Glomerular visceral epithelial cell (primary cell): ENCODE results near the gene SLC9A1.

Experiments used
- DNase-seq: peaks from one replicate; pipeline ENCODE4 v3.0.0-alpha.2; 2016; ENCODE audit errors: extremely low spot score

Gene SLC9A1

DNA sequence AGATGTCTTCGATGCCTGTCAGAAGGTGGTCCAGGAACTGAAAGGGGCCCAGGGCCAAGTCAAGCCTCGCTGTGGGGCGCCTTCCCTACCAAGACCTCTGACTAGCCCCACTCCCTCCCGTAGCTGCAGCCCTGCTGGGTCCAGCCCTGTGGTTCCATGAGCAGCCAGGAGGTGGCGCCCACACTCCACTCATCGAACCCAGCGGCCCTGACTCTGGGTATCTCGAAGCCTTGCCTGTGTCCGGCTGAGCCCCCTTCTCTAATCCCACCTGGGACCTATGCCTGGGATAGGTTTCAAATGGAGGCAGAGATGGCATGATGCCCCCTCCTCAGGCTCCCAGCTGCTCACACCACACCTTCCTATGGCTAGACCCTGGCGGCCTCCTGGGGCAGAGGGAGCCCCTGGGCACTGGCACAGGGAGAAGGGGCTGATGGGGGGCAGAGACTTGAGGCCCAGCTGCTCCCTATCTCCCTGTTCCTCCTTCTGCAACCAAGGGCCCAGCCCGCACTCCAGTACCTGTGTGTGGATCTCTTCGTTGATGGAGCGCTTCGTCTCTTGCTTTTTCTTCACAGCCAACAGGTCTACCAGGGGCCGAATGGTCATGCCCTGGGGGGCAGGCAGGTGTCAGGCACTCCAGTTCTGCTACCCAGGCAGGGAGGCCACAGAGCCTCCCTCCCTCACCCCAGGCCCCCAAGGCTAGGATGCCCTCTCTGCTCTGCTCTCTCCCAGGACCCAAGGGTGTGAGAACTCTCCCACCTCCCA lies 52.0 kb downstream of the SLC9A1 start:
- peak; percentile 65 for DNase-seq

DNA sequence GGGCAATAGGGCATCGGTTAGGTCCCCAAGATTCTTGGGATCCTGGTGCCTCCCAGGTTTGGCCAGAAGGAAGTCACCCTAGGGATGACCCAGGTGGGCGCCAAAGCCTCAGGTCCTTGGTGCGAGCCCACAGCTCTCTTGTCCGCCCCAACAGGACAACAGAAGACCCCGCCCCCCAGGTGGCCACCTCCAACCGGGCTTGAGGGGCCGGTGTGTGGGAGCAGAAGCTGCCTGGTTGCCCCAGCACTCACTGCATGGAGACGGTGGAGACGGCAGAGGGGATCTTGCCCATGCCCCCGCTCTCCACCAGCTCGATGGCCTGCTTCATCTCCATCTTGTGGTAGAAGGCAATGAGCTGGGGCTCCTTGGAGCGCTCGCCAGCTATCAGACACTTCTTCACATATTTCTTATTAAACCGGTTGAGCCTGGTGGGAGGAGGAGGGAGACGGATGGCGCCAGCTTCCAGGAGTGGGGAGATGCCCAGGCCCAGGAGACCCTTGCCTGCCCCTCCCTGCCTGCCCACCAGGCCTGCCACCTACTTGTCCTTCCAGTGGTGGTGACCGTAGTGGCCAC lies 52.7 kb downstream of the SLC9A1 start:
- DNase-seq = no peak

DNA sequence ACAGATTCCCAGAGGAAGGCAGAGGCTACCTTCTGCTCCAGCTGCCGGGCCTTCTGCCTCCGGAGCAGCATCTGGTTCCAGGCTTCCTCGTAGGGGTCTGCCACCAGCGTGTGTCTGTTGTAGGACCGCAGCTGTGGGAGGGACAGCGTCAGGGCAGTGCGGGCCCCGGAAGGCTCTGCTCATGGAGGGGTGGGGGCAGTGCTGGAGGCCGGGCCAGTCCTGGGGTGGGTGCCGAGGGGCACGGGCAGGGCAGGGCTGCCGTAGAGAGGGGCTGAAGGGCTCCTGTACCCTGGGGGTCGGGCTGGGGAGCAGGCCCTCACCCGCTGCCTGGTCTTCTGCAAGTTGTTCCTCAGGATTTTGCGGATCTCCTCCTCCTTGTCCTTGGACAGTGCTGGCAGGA lies 53.2 kb downstream of the SLC9A1 start:
- DNase-seq = no peak

DNA sequence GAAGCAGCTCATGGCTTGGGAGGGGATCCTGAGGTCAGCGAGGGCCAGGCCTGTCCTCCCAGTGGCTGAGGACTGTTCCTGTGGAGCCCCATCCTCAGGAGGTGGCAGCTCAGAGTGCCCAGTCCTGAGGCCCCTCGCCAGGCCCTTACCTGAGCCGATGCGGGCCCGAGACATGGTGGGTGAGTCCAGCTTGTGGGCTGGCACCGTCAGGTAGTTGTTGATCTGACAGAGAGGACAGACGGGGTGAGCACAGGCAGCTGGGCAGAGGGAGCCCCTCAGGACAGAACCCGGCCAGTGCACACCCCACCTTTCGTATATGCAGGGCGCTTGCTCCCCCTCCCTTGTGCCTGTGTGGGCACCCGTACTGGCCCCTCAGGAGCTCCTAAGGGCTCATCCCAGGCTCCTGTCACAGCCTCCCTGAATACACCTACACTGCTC lies 53.9 kb downstream of the SLC9A1 start:
- DNase-seq = no peak

DNA sequence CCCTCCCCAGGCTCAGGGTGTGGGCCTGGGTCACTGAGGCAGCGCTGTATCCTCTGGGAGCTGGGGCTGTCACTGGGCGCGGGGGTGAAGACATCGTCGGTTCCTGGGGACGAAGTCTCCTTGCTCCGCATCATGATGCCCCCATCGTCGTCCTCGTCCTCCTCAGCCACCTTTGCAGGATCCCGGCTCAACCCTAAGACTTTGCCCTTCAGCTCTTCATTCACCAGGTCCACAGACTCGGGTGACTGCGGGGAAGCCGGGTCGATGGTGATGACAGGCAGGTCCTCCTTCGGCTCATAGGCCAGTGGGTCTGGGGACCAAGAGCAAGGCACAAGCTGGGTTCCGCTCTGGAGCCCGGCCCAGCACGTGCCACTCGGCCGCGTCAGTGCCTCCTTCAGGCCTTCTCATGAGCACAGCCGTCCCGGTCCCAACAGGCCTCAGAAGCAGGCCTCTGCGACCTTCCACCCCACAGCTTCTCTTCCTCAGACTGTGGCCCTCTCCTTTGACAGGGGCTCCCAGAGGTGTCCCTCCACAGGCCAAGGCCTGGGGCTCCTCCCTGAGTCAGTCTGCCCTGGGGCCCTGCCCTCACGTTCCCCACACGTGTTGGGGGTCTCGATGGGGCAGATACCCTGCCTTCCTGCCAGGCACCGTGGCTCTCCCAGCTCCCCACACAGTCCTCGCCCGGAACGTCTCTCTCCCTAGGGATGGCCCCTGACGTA lies 54.4 kb downstream of the SLC9A1 start:
- no peak for DNase-seq

DNA sequence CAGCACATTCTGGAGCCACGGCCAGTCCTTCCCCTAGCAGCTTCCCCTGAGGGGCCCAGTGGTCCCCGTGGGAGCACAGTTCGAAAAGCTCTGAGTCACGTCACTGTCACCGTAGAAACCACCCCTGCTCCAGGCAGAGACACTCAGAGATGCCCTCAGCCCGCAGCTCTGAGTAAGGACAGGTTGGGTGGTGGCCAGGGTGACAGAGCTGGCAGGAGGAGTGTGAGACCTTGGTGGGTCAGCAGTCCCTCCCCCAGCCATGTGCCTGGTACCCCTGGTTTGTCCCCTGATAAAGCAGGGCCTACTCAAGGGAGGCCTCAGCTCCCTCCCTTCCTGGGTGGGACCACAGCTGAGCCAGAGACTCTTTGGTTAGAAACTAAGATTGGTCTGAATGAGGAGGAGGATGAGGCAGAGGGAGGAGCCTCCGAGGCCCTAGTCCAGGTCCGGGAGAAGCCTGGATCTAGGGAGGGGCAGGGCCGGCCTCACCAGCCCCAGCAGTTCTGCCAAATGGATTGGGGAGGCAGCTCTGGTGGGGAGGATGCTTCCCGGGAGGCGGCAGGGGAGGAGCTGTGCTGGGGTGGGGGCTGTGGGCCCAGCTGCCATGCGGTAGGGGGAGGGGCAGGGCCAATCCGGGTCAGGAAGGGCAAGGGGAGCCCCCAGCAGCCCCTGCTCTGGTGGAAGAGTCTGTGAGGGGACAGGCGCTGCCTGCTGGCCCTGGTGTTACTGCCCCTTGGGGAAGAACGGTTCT lies 55.2 kb downstream of the SLC9A1 start:
- peak; percentile 43 for DNase-seq

DNA sequence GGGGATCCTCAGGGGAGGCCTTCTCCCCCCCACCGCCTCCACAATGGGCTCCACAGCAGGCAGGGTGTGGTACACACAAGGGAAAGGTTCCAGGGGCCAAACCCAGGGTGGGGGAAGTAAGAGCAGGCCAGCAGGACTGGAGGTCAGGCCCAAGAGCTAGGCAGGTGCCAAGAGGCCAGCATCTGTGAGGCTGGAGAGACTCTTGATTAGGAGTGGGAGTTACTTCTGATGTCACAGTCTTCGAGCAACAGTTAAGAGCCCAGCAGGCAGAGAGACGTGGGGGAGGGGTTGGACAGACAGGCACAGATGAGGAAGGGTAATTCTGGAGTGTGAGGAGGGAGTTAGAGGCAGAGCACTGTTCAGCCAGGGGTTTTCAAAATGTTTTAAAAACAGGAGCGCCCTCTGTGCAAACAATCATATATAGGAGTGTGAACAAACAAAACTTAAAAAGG lies 55.8 kb downstream of the SLC9A1 start:
- DNase-seq = peak; percentile 19

DNA sequence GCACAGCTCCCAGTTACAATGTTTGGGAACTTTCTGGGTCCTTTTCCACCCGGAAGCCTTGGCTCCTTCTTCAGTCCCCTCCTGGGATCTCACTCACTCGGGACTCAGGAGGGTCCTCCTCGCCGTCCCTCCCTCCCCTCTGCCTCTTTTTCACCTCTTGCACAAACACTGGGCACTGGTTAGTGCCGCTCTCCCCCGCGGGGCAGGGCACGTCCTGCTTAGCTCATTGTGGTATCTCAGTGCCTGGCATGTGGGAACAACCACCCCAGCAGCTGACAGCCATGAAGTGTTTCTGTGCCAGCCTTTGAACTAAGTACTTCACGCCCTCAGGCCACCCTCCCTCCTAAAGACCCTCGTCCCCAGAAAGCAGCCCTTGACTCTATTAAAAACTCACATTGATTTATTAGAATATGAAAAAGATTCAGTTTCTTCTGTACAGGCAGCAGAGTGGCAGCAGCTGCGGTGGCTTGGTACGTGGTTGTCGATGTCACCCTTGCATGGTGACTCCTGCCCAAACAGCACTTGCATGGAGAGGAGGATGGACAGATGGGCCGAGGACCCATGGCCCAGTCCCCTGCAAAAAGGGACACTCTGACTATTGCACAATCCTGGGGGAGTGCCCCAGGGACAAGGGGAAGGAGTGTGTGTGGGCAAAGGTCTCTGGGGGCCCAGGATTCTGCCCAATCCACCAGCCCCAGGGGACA lies 56.3 kb downstream of the SLC9A1 start:
- no peak for DNase-seq

DNA sequence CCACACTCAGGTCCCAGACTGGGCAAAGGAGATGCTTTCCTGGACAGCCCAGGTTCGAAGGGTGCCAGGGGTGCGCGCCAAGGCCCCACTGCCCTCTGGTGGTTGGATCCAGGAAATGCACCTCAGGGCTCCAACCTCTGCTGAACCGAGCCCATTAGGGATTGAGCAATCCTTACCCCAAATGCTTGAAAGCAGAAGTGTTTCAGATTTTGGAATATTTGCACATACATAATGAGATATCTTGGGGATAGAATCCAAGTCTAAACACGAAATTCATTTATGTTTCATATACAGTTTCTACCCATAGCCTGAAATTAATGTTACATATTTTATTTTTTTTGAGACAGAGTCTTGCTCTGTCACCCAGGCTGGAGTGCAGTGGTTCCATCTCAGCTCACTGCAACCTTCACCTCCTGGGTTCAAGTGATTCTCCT lies 57.4 kb downstream of the SLC9A1 start:
- peak; percentile 78 for DNase-seq

DNA sequence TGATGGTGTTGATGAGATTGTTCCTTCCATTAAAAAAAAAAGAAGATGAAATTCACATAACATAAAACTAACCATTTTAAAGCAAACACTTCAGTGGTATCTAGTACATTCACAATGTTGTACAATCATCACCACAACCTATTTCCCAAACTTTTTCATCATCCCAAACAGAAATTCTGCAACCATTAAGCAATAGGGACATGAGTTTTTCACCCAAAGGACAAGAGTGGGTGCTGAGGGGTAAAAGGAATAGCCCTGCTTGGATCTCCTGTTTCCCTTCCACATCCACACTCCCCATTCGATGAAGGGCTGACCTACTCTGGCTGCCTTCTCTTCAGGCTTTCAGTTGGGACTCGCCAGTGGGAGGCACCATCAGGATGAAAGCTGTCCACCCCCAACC lies 59.3 kb downstream of the SLC9A1 start:
- no peak for DNase-seq

DNA sequence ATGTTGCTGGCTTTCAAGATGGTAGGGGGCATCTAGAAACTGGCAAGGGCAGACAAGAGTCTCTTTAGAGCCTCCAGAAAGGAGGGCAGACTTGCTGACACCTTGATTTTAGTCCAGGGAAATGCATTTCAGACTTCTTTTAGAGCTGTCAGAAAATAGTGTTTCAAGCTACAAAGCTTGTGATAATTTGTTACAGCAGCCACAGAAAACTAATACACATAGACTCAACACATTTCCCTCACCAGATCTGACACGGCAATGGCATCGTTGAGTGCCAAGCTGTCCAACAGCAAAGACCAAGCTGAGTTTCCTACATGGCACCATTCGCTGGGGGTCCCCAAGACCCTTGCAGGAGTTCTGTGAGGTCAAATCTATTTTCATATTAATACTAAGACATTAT lies 62.0 kb downstream of the SLC9A1 start:
- DNase-seq = no peak

DNA sequence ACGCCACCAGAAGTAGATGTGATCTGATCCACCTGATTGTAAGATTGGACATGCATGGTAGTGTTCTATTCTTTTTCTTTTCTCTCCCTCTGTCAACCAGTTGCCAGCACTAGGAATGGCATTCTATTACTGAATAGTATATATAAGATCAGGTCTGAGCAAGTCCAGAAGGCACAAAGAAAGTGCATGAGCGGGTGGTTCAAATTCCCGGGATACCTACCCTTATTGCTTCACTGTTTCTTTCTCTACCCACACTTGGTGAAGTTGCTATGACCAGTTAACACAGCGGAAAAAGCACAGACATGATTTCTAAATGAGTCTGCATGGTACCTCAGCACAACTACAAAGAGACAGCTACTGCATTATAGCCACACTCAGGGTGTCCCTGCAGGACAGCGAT lies 64.0 kb downstream of the SLC9A1 start:
- no peak for DNase-seq

DNA sequence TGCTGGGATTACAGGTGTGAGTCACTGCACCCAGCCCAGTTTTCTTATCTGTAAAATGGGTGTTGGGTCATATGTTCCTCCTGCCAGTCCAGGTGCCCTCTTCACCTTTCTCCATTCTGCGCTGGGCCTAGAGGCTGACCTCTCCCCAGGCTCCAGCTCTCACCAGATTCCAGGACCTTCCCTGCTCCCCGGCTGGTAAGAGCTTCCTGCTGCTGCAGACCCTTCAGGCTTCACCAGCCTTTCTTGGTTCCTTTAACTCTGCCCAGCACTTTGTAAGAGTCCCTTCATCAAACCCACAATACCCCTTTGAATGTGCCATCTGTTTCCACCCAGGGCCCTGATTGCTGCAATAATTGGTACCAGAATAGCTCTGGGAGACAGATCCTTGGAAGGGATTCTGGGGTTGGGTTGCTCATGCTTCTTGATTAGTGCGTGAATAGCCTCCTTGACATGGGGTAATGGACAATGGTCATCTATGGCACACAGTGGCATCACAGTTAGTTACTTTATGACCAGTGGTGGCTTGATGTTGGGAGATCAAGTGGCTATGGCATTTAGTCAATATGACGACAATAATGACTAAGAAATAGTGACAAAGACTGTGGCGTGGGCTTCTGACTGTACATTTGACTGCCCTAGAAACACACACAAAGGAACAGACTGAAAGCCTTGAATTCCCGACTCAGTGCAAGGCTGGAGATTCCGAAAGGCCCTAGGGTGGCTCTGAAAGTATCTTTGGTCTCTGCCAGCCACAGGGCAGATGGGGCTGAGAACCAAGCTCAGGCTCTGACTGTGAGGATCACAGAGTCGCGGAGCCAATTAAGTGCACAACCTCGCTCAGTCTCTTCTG lies 67.3 kb downstream of the SLC9A1 start:
- no peak for DNase-seq

DNA sequence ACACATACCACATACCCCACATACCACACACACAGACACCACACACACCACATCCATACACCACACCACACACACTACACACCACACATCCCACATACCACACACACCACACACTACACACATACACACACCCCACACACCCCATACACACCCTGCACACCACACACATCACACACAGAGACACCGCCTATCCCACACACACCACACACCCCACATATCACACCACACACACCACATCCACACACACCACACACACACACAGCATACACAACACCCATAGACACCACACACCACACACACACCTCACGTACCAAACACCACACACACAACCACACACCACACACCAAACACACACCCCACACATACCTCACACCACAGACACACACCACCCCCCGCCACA lies 68.3 kb downstream of the SLC9A1 start:
- DNase-seq = no peak

DNA sequence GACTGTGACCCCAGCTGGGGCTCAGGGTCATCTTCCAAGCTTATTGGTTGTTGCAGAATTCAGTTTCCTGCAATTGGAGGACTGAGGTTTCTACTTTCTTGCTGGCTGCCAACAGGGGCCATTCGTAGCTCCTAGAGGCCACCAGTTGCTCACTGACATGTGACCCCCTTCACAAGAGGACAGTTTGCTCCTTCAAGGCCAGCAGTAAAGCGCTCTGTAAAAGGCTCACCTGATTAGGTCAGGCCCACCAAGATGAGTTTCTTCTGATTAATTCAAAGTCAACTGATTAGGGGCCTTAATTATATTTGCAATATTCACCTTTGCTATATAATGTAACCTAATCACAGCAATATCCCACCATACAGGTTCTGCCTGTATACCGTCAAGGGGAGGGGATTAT lies 68.9 kb downstream of the SLC9A1 start:
- no peak for DNase-seq

DNA sequence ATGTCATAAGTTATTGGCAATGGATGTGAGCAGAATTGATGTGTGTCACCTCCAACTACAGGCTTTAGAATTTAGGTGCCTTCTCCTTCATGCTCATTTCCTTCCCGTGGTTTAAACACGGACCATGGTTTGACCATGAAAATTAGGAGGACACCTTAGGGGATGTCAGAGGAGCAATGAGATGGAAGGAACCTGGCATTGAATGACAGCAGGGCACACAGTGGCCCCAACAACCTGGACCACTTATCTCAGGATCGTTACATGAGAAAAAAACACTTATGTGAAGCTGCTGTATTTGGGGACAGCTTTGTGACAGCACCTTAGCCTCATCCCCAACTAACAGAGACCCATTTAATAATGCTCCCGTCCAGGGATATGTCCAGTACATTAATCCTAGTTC lies 70.8 kb downstream of the SLC9A1 start:
- DNase-seq = no peak

DNA sequence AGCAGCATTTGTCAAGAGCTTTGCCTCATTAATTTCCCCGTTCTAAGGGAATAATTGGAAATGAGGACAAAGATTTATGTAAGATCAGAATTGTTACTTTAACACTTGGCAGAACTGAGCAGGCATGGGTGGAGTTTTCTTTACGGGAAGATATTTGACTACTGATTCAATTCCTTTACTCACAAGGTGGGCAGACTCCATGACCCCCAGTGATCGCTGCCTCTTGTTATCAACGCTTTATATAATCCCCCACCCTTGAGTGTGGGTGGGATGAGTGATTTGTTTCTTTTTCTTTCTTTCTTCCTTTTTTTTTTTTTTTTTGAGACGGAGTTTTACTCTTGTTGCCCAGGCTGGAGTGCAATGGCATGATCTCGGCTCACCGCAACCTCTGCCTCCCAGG lies 77.0 kb downstream of the SLC9A1 start:
- no peak for DNase-seq

DNA sequence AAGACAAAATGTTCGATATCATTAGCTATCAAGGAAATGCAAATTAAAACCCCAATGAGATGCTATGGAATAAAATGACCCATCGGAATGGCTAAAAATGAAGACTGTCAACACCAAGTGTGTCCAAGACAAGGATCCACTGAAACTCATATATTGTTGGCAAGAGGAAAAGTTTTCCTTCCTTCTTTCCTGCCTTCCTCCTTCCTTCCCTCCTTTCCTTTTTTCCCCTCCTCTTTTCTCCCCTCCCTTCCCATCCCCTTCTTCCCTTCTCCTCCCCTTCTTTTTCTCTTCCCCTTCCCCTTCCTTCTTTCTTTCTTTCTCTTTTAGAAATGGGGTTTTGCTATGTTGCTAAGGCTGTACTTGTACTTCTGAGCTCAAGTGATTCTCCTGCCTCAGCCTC lies 78.1 kb downstream of the SLC9A1 start:
- DNase-seq = no peak

DNA sequence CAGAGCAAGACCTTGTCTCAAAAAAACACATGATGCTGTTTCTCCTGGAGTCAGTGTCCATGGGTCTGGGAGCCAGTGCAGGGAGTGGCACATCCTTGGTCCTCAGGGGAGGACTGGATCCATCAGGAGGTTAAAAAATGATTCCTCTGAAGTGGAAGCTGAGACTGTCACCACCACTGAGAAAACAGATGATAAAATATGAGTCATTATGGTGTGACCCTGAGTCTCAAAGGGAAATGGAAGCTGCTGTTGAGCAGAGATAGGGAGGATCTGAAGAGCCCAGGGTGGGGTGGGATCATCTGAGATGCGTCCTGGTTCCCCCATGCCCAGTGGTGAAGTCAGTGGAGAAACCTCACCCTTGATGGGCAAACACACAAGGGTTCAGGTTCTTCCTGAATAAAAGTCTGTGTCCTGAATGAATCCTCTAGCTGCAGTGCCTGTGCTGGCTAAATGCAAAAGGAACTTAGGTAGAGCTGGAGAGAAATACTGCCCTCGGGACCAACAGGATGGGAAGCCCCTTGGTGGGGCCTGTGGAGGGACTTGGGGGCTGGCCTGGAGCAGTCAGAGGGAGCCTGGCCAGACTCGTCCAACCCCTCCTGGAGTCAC lies 80.6 kb downstream of the SLC9A1 start:
- no peak for DNase-seq

DNA sequence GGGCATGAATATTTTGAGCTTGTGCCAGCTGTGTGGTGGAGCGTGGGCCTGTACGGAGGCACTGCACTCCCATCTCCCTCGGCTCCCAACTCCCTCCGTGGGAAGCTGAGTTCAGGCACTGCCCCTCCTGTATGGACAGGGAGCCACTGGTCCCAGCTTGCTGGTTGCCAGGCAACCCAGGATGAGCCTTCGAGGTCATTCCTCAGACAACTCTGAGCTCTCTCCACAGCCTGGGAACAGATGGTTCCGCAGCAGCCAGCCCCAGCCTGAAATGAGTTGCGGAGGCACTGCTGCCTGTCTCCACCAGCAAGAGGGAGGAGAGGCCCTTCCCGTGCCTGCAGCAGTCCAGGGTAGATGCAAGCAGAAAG lies 83.9 kb downstream of the SLC9A1 start:
- no peak for DNase-seq
